ENCODE data around the gene DMAC2.
"Not testable (repeated sequence)": the region's sequence is repeated elsewhere in the genome, so short reads cannot be mapped to it uniquely, and the experiment has no call there.

DNA sequence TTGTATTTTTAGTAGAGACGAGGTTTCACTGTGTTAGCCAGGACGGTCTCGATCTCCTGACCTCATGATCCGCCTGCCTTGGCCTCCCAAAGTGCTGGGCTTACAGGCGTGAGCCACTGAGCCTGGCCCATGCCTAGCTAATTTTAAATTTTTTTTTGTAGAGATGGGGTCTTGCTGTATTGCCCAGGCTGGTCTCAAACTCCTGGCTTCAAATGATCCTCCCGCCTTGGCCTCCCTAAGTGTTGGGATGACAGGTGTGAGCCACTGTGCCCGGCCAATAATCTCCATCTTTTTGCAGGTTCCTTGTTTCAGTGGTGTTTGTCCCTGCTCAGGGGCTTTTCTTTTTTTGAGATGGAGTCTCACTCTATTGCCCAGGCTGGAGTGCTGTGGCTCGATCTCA, 58.2 kb downstream of the DMAC2 start:
- not testable (repeated sequence) for TF ChIP-seq EP300 (conservative IDR thresholded peaks at IDR 0.05; ENCODE audit: poor library complexity, severe bottlenecking); EZH2 (IDR thresholded peaks at IDR 0.05; ENCODE audit: borderline replicate concordance, insufficient read depth, low read length, poor library complexity, severe bottlenecking); RAD21 (conservative IDR thresholded peaks at IDR 0.05); POLR2AphosphoS5 (IDR thresholded peaks at IDR 0.05); TAF1 (IDR thresholded peaks at IDR 0.05; ENCODE audit: low read depth); SMC3 (conservative IDR thresholded peaks at IDR 0.05; ENCODE audit: poor library complexity); MXI1 (conservative IDR thresholded peaks at IDR 0.05; ENCODE audit: poor library complexity, severe bottlenecking)
- TF ChIP-seq, protein P1, sequence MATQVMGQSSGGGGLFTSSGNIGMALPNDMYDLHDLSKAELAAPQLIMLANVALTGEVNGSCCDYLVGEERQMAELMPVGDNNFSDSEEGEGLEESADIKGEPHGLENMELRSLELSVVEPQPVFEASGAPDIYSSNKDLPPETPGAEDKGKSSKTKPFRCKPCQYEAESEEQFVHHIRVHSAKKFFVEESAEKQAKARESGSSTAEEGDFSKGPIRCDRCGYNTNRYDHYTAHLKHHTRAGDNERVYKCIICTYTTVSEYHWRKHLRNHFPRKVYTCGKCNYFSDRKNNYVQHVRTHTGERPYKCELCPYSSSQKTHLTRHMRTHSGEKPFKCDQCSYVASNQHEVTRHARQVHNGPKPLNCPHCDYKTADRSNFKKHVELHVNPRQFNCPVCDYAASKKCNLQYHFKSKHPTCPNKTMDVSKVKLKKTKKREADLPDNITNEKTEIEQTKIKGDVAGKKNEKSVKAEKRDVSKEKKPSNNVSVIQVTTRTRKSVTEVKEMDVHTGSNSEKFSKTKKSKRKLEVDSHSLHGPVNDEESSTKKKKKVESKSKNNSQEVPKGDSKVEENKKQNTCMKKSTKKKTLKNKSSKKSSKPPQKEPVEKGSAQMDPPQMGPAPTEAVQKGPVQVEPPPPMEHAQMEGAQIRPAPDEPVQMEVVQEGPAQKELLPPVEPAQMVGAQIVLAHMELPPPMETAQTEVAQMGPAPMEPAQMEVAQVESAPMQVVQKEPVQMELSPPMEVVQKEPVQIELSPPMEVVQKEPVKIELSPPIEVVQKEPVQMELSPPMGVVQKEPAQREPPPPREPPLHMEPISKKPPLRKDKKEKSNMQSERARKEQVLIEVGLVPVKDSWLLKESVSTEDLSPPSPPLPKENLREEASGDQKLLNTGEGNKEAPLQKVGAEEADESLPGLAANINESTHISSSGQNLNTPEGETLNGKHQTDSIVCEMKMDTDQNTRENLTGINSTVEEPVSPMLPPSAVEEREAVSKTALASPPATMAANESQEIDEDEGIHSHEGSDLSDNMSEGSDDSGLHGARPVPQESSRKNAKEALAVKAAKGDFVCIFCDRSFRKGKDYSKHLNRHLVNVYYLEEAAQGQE (IDR thresholded peaks at IDR 0.05; ENCODE audit: borderline replicate concordance), result not testable (repeated sequence)
- TF ChIP-seq, protein P2, sequence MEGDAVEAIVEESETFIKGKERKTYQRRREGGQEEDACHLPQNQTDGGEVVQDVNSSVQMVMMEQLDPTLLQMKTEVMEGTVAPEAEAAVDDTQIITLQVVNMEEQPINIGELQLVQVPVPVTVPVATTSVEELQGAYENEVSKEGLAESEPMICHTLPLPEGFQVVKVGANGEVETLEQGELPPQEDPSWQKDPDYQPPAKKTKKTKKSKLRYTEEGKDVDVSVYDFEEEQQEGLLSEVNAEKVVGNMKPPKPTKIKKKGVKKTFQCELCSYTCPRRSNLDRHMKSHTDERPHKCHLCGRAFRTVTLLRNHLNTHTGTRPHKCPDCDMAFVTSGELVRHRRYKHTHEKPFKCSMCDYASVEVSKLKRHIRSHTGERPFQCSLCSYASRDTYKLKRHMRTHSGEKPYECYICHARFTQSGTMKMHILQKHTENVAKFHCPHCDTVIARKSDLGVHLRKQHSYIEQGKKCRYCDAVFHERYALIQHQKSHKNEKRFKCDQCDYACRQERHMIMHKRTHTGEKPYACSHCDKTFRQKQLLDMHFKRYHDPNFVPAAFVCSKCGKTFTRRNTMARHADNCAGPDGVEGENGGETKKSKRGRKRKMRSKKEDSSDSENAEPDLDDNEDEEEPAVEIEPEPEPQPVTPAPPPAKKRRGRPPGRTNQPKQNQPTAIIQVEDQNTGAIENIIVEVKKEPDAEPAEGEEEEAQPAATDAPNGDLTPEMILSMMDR (IDR thresholded peaks at IDR 0.05; ENCODE audit: poor library complexity, severe bottlenecking), result not testable (repeated sequence)

Measured in neural cell (in vitro differentiated cells).